ENCODE results near the gene FUT6. TPM values are rescaled to one million over a fixed set of nuclear protein-coding genes. Genes with fewer than 3 reads are reported as not detected.

The FUT6 gene
- total and polyA plus RNA-seq, 4 donors: 2.6 to 14.0 (median 7.3) TPM

- no peak for DNase-seq (ENCODE audit: low spot score)
- Histone ChIP-seq H3K27ac (ENCODE audit: low read depth in 1 of 2, low read length in 2 of 2) (no peak overlapping the region), H3K4me3 (ENCODE audit: low read depth in 1 of 3, low read length in 3 of 3) (no peak overlapping the region), H3K36me3 (ENCODE audit: control insufficient read depth in 4 of 4, insufficient read depth in 3 of 4, low read depth in 1 of 4, low read length in 3 of 4) (peaks cover 0 to 2% (median 0%) of the 10 kb centered on the region in 4 donors), H3K4me1 (ENCODE audit: control insufficient read depth in 4 of 4, insufficient read depth in 4 of 4, low read length in 3 of 4) (peaks cover under 1 to 11% (median 7%) of the 10 kb centered on the region in 4 donors), H3K9me3 (ENCODE audit: control insufficient read depth in 4 of 4, low read length in 3 of 4) (no peaks in the 10 kb centered on the region), H3K9ac (ENCODE audit: low read depth in 1 of 2, low read length in 2 of 2) (no peak overlapping the region), H3K27me3 (ENCODE audit: control insufficient read depth in 4 of 4, insufficient read depth in 4 of 4, low read length in 3 of 4) (no peaks in the 10 kb centered on the region)
- TF ChIP-seq JUND (IDR thresholded peaks at IDR 0.05): no peak
- no peak for TF ChIP-seq MAX (IDR thresholded peaks at IDR 0.05)
- TF ChIP-seq EGR1 (IDR thresholded peaks at IDR 0.05; ENCODE audit: low read depth in 2 of 2): no peak
- no peak for TF ChIP-seq RAD21 (IDR thresholded peaks at IDR 0.05)
- WGBS: 94% methylated on average over 6 of the region's 6 CpGs
These were observed 6.8 kb downstream of the FUT6 start for GRCh38 chr19:5832527-5833216.

GRCh38 chr19:5832061-5832460 lies 7.4 kb downstream of the FUT6 start:
- DNase-seq (ENCODE audit: low spot score): no peak
- Histone ChIP-seq H3K27ac (ENCODE audit: low read depth in 1 of 2, low read length in 2 of 2) (no peak overlapping the region), H3K36me3 (ENCODE audit: control insufficient read depth in 4 of 4, insufficient read depth in 3 of 4, low read depth in 1 of 4, low read length in 3 of 4) (peaks cover 0 to 2% (median 0%) of the 10 kb centered on the region in 4 donors), H3K4me3 (ENCODE audit: low read depth in 1 of 3, low read length in 3 of 3) (no peak overlapping the region), H3K27me3 (ENCODE audit: control insufficient read depth in 4 of 4, insufficient read depth in 4 of 4, low read length in 3 of 4) (no peaks in the 10 kb centered on the region), H3K4me1 (ENCODE audit: control insufficient read depth in 4 of 4, insufficient read depth in 4 of 4, low read length in 3 of 4) (peaks cover 3 to 16% (median 10%) of the 10 kb centered on the region in 4 donors), H3K9ac (ENCODE audit: low read depth in 1 of 2, low read length in 2 of 2) (no peak overlapping the region), H3K9me3 (ENCODE audit: control insufficient read depth in 4 of 4, low read length in 3 of 4) (no peaks in the 10 kb centered on the region)
- 95% methylated on average over 22 of the region's 22 CpGs for WGBS
- TF ChIP-seq CTCF (IDR thresholded peaks at IDR 0.05; ENCODE audit: low read depth, low read length, missing input control) (no peak), RXRA (IDR thresholded peaks at IDR 0.05) (no peak), EGR1 (IDR thresholded peaks at IDR 0.05; ENCODE audit: low read depth in 2 of 2) (no peak), FOXA2 (IDR thresholded peaks at IDR 0.05) (no peak), REST (IDR thresholded peaks at IDR 0.05) (no peak), ATF3 (IDR thresholded peaks at IDR 0.05) (no peak), MAX (IDR thresholded peaks at IDR 0.05) (no peak), SP1 (IDR thresholded peaks at IDR 0.05) (no peak), FOXA1 (IDR thresholded peaks at IDR 0.05) (no peak), NR2F2 (IDR thresholded peaks at IDR 0.05) (no peak)

Data from liver (tissue), 9 donors.